GM18909 (cell line): ENCODE measurements around the gene SMC2.
A peak's percentile ranks its signal among the peaks of the same experiment; 100 is the strongest.

ENCODE experiments used
- ATAC-seq: cut with Tn5 transposase; IDR thresholded peaks from one replicate; pipeline ENCODE4 v1.9.1; 2021; ENCODE audit warnings: mild to moderate bottlenecking; ENCODE audit not compliant: unreplicated experiment, poor library complexity

The SMC2 gene

DNA sequence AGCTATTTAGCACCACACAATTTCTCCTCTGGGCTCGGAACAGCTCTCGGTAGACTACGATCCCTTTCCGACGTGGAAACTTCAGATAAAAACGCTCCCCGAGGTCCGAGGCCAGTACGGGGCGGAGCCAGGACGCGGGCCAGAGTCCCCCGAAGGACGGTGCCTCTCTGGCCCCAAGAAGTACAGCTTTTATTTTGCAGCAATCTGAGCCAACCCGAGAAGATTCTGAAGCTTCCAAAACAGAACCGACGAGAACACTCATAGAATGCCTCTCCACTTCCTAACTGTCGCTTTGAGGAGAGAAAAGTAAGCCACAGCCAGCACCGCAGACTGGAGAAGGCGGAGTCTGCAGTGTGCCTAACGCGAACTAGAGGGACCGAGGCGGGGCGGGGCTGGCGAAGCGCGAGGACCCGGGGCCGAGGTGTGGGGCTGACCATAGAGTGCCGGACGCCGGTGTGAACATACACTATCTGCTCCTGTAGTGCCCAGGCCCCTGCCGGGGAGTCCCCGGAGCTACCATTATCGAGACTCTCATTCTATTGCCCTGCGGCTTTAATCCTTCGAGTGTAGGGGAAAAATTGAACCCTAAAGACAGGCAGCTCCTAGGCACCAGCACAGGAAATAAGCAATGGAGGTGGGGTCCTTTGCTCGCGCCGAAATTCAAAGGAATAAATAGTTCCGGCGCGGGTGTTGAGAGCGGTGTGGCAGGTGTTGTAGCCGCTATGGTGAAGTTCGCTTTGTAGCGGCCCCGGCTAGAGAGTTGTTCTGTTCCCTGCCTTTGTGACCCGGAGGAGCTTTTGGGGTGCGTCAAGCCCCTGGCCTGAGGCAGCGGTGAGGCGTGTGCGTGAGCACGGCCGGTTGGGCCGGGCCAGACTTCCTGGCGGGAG lies at the start of gene SMC2:
TSS of gene SMC2 (plus strand) at position 663 of the 887 bp plus-strand sequence. CDS start 1,076 bp downstream, outside the sequence.
- peak; percentile 91 for ATAC-seq

DNA sequence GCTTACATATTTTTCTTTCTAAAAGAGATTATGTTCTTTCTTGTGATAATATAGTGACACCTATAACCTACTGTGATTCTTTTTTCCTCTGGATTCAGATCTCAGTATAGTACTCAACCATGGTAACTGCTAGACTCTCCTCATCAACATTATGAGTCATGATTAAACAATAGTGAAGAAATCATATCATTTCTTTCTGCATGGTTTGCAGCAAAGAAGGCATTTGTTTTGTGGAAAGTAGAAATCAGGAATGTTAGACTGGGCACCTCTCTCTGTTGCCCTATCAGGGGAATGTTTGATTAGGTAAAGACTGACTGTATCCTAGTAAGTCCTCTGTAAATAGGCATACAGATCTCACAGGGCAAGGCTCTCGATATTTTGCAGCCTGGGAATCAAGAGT lies 25.6 kb upstream of the SMC2 start:
- no peak for ATAC-seq

DNA sequence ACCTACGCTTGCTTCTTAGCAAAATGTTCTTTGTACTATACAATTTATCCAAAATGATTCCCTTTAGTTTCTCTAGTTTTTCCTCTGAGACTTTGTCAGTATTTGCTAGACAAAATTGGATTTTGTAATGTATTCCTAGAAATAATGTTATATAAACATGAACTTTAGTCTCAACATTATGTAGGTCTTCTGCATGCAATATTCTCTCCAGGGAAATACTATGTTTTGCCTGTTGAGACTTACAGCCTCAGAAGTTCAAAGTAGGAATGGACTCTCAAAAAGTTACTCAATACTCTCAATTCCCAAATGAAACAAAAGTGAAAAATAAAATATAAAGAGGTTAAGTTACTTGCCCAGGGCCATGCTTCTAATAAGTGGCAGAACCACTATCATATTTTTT lies 24.8 kb upstream of the SMC2 start:
- ATAC-seq, result no peak

DNA sequence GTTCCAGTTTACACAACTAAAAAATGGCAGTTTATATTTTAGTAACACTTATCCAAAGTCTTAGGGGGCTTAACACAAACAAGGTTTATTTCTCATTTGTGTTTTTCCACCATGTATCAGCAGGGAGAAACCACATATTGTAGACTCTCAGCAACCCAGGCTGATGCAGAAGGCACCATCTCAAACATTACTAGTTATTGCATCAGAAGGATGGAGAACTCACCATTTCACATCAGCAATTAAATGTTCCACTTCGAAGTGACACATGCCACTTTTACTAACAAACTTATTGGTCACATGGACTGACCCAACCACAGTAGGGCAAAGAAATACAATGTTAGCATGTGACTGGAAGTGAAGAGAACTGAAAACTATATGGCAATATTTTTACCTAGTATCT lies 22.5 kb upstream of the SMC2 start:
- ATAC-seq, result no peak

DNA sequence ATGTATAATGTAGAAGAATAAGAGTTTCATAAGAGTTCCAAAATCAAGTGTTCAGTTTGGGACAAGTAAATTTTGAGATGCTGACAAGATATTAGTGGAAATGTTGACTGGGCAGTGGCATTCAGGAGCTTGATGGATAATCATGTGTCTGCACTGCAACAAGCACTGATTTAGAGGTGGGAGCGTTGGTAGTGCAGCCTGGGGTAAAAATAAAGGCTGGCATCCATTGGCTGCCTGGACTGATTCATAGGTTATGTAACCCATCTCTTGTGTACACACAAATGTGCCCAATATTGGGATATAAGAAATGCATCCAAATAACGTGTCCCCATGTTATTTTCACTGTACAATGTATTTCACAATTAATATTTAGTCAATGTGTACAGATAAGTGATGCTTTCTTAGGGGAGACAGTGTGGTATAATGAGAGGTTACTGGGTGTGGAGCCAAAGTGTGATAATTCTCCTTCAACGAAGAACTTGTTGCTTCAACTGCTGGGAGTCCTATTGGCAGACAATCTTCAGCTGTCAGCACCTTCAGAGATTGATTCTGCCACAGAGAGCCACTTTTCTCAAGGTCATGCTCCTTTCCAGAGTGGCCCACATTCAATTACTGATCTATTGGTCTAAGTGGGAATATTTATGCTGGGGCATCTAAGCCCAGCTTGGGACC lies 20.9 kb upstream of the SMC2 start:
- ATAC-seq, result no peak

DNA sequence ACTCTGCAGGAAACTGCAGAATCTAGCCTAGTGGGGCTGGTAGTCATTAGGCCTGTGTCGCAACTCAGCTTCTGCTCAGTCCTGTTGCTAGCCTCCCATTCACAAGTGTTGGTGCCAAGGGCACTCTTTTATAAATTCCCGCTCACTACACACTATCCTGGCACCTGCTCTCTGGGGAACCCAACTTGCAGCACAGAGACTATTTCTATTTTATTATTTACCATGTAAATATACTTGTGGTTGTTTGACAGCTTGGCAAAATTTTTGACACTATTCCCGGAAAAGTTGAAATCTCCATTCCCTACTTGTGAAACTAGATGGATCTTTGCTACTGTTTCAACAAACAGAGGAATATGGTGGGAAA lies 20.4 kb upstream of the SMC2 start:
- ATAC-seq, result no peak

DNA sequence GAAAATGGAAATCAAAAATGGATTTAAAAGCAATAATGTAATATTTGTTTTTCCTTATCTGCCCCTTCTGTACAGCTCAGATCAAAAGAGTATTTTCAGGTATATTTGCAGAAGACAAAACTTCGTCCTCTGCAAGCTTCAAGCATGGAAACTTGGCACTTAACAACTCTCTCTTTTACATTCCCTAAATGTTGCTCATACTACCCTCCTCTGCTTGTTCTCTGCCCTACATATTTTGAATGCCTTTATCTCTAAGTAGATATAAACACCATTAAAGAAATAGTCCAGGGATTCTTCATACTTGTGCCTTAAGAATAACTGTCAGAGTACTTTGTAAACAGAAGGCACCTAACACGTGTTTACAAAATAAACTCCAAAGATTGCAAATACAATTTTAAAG lies 19.2 kb upstream of the SMC2 start:
- ATAC-seq, result no peak

DNA sequence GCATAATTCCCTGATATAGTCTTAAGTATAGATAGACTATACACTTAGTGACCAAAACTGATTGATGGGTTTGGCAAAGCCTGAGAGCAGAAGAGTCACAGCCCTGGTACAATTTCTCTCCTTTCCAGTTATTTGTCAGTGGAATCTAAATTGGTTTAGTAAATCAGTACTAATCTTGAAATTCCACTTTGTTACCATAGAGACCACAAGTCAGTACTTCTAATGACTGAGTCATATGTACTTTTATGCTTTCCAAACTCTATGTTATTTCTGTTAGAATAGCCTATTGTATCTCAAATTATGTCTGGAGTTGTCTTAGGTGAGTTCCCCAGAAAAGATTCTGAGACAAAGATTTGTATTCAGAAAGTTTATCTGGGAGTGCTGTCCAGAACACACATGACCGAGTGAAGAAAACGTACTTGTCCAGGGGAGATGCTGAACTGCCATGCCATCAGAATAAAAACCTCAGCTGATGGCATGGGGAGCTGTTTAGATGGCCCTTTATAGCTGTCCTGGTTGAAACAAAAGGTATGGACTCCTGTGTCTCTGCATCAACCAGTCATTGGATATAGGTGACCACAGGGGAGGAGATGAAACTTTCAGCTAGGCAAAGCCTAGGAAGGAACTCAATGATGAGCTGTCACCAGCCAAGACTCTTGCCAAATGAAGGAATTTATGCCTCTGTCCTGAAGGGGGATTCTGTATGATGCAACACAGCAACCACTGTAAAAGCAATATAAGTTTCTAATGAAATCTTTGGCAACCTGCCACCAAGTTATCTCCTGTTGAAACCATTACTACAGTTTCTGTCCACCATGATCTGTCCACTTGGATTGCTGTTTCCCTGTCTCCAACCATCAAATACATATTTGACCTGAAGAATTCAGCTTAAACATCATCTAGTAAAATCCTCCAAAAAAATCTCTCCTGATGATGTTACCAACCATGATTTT lies 18.0 kb upstream of the SMC2 start:
- no peak for ATAC-seq

DNA sequence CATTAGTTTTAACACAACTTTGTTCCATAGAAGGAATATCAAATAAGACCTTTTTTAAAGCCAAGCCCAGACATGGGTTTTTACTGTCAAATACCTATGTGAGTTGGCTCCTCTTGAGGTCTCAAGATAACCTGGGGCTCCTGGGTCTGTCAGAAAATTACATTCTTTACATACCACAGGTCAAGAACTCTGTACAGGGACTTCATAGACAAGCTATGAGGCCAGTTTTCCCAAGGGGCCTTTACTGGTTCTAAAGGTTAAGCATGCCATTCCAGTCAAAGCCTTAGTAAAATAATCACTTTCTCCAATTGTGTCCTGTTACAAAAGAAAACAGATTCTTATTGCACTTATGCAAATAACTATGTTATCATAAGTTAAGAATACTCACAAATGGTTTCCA lies 15.5 kb upstream of the SMC2 start:
- no peak for ATAC-seq

DNA sequence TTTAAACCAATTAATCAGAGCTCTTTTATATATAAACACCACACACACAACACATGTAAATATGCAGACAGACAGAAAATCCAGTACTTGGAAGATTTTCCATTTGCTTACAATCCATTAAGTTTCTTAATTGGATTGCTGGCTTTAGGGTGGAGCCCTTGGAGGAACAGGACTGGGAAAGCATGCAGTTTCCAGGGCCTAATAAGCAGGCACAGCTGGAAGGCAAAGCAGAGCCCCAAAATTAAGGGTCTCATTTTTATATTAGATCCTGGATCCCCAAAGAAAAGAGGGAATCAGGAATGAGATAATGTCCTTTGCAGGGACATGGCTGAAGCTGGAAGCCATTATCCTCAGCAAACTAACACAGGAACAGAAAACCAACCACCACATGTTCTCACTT lies 13.1 kb upstream of the SMC2 start:
- ATAC-seq, result no peak

DNA sequence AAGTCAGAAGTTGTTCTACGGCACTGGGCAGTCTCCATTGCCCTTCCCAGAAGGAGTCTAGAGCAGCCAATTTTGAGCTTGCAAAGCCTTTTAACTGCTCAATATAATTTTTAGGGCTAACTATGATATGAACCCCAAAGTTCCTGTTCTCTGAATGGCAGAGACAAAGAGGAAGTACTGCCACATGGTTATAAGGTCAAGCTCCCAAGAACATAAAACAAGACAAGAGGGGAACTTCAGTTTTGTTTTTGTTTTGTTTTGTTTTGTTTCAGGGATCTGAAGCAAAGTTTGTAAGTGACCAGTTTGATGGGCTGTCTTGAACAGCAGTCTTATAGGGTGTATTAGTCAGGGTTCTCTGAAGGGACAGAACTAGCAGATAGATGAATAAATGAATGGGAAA lies 11.9 kb upstream of the SMC2 start:
- no peak for ATAC-seq

DNA sequence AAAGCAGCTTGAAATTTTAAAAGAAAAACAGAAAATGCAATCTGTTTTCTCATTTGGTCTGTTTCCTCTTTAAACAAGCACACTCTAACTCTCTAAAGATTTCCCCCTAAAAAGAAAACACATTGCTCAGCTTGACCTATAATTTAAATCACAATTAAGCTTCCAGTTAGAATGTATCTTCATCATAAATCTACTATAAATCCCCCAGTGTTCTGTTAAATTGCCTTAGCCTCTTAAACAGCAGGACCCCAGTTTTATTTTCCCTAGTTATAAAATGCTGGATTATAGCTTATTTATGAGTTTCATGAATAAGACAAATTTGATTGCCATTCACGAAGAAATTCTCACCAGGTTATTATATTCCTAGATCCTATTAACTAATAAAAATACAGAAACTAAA lies 8.6 kb upstream of the SMC2 start:
- no peak for ATAC-seq

DNA sequence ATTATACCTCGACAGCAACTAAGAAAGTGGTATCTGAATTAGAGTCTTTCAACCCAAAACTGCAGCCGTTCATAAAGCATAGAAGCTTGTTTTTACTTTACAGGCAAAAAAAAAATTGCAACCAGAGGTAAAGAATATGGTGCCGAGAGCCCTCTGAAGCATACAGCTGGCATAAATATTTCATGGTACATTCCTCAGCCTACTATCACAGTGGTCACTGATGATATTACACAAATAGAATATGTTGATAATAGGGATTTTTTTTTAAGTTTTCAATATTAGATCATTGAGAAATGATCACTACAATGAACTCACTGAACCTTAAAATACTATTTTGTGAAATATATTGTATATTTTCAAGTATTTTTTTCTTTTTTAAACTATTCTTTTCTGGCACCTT lies 6.2 kb upstream of the SMC2 start:
- ATAC-seq, result no peak

DNA sequence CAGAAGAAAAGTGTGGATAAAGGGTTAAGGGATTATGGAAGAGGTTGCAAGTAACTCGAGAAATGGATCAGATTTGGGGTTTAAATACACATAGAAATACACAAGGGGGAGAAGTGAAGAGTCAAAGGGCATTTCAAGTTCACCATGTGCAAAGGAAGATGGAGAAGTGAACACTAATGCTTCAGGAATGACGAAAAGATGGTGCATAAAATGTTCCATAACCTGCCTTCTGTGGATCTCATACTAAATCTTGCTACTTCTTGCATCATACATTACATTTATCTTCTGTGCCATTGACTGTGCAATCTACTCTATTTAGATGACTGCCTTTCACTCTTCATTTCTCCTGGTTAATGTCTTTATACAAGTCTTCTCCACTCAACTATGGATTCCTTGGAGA lies 5.7 kb upstream of the SMC2 start:
- no peak for ATAC-seq

DNA sequence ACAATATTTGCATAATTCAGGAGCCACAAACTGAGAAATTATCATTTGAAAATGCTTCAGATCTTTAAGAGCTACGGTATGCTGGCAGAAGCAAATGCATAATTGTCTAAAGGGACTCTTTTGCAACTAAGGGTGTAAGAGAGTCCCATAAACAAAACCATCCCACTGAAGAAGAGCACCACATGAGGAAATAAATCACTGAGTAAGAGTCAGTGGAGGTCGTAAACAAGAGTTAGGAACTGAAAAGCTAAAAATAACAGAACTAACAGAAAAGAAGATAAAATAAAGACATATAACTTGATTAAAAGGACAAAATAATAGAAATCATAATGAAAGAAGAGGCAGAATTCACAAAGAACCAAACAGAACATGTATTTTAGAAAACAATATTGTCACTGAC lies 3.5 kb upstream of the SMC2 start:
- no peak for ATAC-seq

DNA sequence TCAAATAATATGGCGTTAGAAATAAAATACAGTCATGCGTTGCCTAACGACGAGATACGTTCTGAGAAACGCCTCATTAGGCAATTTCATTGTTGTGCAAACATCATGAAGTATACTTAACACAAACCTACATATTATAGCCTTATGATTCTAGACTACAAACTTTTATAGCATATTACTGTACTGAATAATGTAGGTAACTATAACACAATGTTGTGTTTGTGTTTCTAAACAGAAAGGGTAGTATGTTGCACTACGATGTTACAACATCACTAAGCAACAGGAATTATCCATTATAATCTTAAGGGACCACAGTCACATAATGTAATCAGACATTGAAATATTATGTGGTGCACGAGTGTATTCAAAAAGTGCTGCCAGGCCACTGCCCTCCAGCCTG lies 3.0 kb upstream of the SMC2 start:
- no peak for ATAC-seq

DNA sequence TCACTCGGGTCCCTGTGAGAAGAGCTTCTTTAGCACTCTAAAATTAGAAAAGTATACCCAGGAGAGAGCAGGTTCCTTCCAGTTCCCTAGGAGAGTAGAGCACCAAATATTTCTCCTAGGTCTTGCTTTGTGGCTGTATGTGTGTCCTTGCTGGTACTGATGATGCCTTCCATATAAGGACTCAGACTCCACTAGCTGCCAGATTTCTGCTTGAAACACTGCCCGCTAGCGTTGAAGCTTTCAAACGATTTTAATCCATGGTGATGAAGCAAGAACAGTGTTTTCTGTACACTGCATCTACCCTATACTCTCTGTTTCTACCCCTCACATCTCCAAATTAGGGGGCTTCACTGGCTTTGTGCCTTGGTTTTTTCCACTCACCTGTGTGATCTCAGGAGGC lies 2.4 kb upstream of the SMC2 start:
- peak; percentile 31 for ATAC-seq

DNA sequence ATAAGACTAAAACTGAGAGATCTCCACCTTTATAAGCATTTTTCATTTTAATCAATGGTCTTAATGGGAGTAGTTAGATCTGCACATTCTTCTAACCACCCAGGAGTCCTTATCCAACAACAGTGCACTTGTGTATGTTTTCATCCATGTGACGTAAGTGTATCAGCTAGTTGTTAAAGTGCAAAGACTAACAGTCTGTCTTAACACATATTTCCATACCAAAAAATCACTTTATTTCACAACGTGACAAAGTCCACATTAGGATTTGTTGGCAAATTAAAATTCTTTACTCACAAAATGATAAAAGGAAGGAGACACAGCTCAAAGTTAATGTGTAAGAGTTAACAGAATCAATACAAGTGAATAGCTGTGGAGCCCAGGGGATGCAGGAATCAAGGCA lies 1.9 kb upstream of the SMC2 start:
- ATAC-seq, result no peak

DNA sequence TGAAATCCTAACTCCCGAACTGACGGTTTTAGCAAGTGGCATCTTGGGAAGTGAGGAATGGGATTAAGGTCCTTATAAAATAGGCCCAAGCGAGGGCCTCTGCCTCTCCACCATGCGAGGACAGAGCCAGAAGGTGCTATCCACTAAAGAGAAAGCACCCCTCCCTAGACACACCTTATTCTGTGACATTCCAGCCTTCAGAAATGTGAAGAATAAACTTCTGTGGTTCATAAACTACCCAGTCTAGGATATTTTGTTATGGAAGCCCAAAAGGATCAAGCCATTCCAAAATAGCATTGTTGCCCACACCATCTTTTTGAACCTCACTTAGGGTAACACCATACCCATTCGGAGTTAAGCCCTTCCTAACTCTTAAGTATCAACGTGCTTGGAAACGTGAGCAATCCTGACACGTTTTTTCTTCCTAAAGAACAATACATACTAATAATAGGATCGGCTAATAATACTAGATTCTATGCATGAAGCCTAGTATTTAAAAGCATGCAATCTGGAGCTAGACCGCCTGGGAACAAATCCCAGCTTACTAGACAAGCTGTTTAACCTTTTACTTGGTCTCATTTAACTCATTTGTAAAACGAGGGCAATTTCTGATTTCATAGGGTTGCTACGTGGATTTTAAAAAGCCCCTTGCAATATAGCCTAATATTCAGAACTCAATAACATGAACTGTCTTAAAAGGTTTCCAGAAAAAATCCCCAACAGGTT lies 1.1 kb upstream of the SMC2 start:
- ATAC-seq, result no peak

DNA sequence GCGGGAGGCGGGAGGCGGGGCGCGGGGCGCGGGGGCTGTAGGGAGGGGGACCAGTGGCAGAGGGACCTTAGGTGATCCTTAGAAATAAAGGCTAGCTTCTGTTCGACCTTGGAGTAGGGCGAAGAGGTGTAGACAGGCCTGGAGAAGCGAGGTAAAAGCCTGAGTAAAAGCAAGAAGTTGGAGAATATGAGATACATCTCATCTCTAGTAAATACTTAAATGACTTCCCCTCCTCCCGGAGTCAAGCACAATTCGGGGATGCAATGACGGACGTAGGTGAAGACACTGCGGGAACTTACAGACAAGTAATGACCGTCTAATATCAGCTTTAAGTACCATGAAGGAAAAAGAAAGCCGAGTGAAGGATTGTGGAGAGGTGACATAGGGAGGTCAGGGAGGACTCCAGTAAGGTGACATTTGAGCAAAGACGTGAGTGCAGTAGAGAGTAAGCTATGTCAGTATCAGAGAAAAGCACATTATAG lies 466 bp downstream of the SMC2 start:
- peak; percentile 6 for ATAC-seq
